CD4-positive, alpha-beta T cell treated with Interleukin-15 for 1 hour (primary cell): ENCODE results near the gene PLAU.
"Not testable (repeated sequence)": the region's sequence is repeated elsewhere in the genome, so short reads cannot be mapped to it uniquely, and the experiment has no call there.

Experiments used
- DNase-seq: peaks from one replicate; pipeline ENCODE4 v3.0.0-alpha.2; 2020

Gene PLAU

GRCh38 chr10:73924935-73925334 is 14.0 kb downstream of the PLAU start:
- no peak for DNase-seq

GRCh38 chr10:73925539-73925938 is 14.6 kb downstream of the PLAU start:
- no peak for DNase-seq

GRCh38 chr10:73926152-73926764 is 15.3 kb downstream of the PLAU start:
- DNase-seq, result peak; percentile 36

GRCh38 chr10:73930630-73931327 is 19.8 kb downstream of the PLAU start:
- not testable (repeated sequence) for DNase-seq

- DNase-seq, result no peak
Observed at GRCh38 chr10:73931767-73932619, 21.1 kb downstream of the PLAU start.

GRCh38 chr10:73932620-73933112 is 21.7 kb downstream of the PLAU start:
- DNase-seq, result peak; percentile 55

GRCh38 chr10:73934074-73934473 is 23.1 kb downstream of the PLAU start:
- DNase-seq, result no peak

- DNase-seq, result no peak
Observed at GRCh38 chr10:73935895-73936294, 25.0 kb downstream of the PLAU start.

GRCh38 chr10:73937333-73938043 is 26.6 kb downstream of the PLAU start:
- no peak for DNase-seq

- DNase-seq, result peak; percentile 81
Observed at GRCh38 chr10:73940634-73941221, 29.8 kb downstream of the PLAU start.

GRCh38 chr10:73941300-73941699 is 30.4 kb downstream of the PLAU start:
- no peak for DNase-seq

- DNase-seq, result no peak
Observed at GRCh38 chr10:73944356-73945100, 33.6 kb downstream of the PLAU start.

- no peak for DNase-seq
Observed at GRCh38 chr10:73946253-73947145, 35.6 kb downstream of the PLAU start.

GRCh38 chr10:73948947-73949633 is 38.2 kb downstream of the PLAU start:
- DNase-seq, result no peak

GRCh38 chr10:73950155-73950948 is 39.4 kb downstream of the PLAU start:
- DNase-seq, result no peak

- DNase-seq, result no peak
Observed at GRCh38 chr10:73953665-73954064, 42.7 kb downstream of the PLAU start.

GRCh38 chr10:73954737-73955136 is 43.8 kb downstream of the PLAU start:
- no peak for DNase-seq

- DNase-seq, result no peak
Observed at GRCh38 chr10:73955719-73956118, 44.8 kb downstream of the PLAU start.
